ENCODE results near the gene HS6ST3. TPM values are rescaled to one million over a fixed set of nuclear protein-coding genes. Genes with fewer than 3 reads are reported as not detected.

HS6ST3 gene
- total and polyA plus RNA-seq, 8 donors = 0.65 to 3.4 (median 1.8) TPM

DNA sequence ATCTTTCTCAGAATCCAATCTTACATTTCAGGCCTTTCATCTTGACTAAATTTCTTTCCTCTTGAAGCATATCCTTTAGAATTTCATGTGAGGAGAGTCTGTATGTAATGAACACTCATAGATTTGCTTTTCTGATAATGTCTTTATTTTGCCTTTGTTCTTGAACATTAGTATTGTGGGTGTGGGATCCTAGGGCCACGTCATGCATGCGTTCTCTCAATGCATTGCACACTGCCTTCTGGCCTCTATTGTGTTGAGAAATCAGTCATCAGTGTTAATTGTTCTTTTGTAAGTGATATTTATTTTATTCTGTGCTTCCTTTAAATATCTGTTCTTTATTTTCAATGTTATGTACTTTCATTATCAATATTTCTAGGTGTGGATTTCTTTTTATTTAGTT, 539.4 kb downstream of the HS6ST3 start:
- Histone ChIP-seq H3K27me3 (no peaks in the 10 kb centered on the region), H3K36me3 (no peaks in the 10 kb centered on the region), H3K9me3 (no peaks in the 10 kb centered on the region), H3K4me1 (no peaks in the 10 kb centered on the region), H3K27ac (no peak overlapping the region), H3K4me3 (no peak overlapping the region)
- FAIRE-seq = no peak
- WGBS, 2 donors = 94 to 96% methylated on average over 2 of the region's 2 CpGs
- no peak for ATAC-seq
- intact Hi-C loops (cut with DNase I) = no loop called here
- DNase-seq = no peak
- TF ChIP-seq, protein P1, sequence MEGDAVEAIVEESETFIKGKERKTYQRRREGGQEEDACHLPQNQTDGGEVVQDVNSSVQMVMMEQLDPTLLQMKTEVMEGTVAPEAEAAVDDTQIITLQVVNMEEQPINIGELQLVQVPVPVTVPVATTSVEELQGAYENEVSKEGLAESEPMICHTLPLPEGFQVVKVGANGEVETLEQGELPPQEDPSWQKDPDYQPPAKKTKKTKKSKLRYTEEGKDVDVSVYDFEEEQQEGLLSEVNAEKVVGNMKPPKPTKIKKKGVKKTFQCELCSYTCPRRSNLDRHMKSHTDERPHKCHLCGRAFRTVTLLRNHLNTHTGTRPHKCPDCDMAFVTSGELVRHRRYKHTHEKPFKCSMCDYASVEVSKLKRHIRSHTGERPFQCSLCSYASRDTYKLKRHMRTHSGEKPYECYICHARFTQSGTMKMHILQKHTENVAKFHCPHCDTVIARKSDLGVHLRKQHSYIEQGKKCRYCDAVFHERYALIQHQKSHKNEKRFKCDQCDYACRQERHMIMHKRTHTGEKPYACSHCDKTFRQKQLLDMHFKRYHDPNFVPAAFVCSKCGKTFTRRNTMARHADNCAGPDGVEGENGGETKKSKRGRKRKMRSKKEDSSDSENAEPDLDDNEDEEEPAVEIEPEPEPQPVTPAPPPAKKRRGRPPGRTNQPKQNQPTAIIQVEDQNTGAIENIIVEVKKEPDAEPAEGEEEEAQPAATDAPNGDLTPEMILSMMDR (IDR thresholded peaks at IDR 0.05) = no peak

DNA sequence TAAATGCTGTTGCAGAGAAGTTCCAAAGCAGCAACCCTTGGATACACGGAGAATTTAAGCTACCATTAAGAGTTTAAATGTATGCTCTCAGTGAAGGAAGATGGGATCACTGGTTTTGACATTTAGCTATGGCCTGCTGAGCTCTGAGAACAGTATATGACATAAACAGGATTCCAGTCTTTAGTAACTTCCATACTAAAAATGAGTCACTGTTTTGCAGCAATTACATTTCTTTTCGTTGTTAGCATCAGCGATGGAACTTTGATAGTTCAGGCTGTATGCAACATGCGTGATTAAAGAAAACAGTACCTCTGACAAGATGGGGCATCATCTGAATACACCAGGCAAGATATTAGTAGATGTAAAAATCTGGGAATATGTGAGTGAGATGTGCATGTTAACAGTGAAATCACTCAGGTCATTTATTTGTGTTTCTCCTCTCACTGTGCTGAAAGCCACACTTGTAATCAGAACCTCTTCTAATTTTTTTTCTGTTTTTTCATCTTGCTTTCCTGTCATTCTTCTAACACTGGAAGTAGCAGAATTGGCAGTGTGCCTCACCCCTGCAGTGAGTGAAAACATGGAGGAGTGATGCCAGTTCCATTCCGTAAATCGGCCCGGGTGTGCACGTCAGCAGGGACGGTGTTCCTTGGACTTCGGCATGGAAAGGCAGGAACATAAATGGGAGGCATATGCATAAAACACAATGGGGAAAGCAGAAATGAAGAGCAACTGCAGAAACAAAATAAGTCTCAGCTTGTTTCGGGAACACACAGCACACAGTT, 542.8 kb downstream of the HS6ST3 start:
- TF ChIP-seq, protein P1 (IDR thresholded peaks at IDR 0.05) = no peak
- no peaks in the 10 kb centered on the region for H3K36me3 ChIP-seq
- no peaks in the 10 kb centered on the region for H3K27me3 ChIP-seq
- H3K9me3 ChIP-seq = no peaks in the 10 kb centered on the region
- WGBS, 2 donors = 93 to 94% methylated on average over 11 of the region's 11 CpGs
- ATAC-seq (no peak), DNase-seq (no peak), FAIRE-seq (no peak)
- peaks cover 0 to 6% (median 4%) of the 10 kb centered on the region in 3 donors for H3K4me1 ChIP-seq
- H3K4me3 ChIP-seq = no peak overlapping the region
- no peak overlapping the region for H3K27ac ChIP-seq
- intact Hi-C loops (cut with DNase I) = no loop called here

DNA sequence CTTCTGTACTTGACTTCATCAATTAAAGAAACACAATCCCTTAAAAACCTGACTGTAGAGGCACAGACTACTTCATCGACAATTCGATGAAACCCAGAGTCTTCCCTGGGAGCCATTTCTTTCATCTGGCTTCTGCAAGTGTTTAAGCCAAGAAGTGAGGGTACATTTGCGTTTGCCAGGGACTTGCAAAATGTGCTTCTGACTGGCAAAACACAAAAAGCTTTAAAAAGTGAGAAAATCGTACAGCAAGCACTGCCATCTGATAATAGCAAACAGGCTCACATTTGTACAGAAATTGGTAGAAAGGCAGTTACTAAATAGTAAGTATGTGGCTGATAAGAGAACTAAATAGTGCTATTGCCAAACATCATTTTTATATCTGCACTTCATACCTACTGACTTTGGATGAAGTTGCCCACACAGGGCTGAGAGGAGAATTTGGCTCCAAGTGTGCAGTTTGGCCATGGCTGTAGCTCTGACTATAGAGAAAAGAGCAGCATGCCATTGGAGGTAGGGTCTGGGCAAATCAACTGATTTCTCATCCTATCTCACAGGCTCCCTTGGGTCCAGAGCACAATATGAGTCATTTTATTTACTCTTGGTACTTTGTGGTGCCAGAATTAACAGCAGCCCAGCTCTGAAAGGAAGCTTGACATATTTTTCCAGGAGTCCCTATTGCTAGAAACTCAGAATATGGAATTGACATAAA, 546.2 kb downstream of the HS6ST3 start:
- WGBS, 2 donors = 70 to 76% methylated on average over 4 of the region's 4 CpGs
- TF ChIP-seq, protein P1 (IDR thresholded peaks at IDR 0.05) = no peak
- intact Hi-C loops (cut with DNase I) = no loop called here
- Histone ChIP-seq H3K27me3 (no peaks in the 10 kb centered on the region), H3K4me1 (peaks cover 0 to 6% (median 4%) of the 10 kb centered on the region in 3 donors), H3K9me3 (peaks cover 0 to 5% (median 0%) of the 10 kb centered on the region in 4 donors), H3K4me3 (no peak overlapping the region), H3K36me3 (no peaks in the 10 kb centered on the region), H3K27ac (no peak overlapping the region)
- FAIRE-seq (no peak), DNase-seq (peak in 2 of 6 donors; percentile 11 to 26), ATAC-seq (peak; percentile 93 to 98 (median 94))

DNA sequence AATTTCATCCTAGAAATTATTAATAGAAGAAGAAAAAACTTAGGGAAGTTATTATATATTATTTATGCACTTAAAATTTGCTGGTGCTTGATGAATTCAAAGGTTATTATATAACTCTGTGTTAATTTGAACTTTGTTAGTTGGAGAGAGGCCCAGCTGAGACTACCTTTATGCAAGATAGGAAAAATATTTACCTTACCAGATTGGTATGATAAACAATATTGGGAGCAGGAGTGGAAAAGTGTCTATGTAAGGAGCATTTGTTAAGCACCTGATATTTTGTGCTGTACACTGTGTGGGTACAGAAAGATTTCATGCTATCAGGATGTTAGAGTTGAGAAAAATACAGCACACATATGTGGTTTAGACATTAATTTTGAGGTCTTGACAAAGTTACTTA, 547.1 kb downstream of the HS6ST3 start:
- no peaks in the 10 kb centered on the region for H3K36me3 ChIP-seq
- TF ChIP-seq, protein P1 (IDR thresholded peaks at IDR 0.05) = no peak
- no peaks in the 10 kb centered on the region for H3K27me3 ChIP-seq
- no peak overlapping the region for H3K27ac ChIP-seq
- no peak for FAIRE-seq
- ATAC-seq = peak; percentile 30 to 51 (median 38)
- no peak for DNase-seq
- peaks cover 0 to 6% (median 4%) of the 10 kb centered on the region in 3 donors for H3K4me1 ChIP-seq
- H3K4me3 ChIP-seq = no peak overlapping the region
- H3K9me3 ChIP-seq = peaks cover 0 to 5% (median 0%) of the 10 kb centered on the region in 4 donors
- intact Hi-C loops (cut with DNase I) = no loop called here

DNA sequence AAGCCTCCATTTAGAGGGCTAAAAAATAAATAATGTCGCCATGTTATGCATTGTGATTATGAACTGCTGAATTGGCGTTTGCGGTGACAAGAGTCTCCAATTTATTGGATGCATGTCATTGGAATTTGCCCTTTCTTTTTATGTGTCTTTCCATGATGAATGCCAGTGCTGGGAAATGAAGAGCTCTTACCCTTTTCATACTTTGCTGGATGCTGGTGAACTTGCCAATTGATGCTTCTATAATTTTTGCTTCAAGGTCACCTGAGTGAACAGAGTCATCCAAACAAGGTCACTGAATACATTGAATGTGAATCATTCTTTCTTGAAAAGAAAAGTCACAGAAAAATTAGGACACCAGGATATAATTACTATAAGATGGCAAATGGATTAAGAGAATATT, 556.2 kb downstream of the HS6ST3 start:
- intact Hi-C loops (cut with DNase I) = no loop called here
- Histone ChIP-seq H3K27ac (no peak overlapping the region), H3K4me3 (no peak overlapping the region), H3K36me3 (no peaks in the 10 kb centered on the region), H3K9me3 (no peaks in the 10 kb centered on the region), H3K27me3 (no peaks in the 10 kb centered on the region), H3K4me1 (peaks cover 0 to 3% (median 0%) of the 10 kb centered on the region in 3 donors)
- WGBS, 2 donors = 87 to 91% methylated on average over 3 of the region's 3 CpGs
- no peak for FAIRE-seq
- no peak for DNase-seq
- no peak for ATAC-seq
- TF ChIP-seq, protein P1 (IDR thresholded peaks at IDR 0.05) = no peak
